GM20000 (cell line): Measurements from ENCODE around the gene F7.

Source experiments
- DNase-seq: peaks from one replicate; pipeline ENCODE4 v3.0.0; 2012; ENCODE audit warnings: low spot score
- TF ChIP-seq, protein P1 (sequence below): IDR thresholded peaks from 2 replicates; pipeline ENCODE4 v1.5.1; 2012; ENCODE audit warnings: mild to moderate bottlenecking, control low read depth; ENCODE audit errors: extremely low read depth, missing control alignments

The F7 gene

DNA sequence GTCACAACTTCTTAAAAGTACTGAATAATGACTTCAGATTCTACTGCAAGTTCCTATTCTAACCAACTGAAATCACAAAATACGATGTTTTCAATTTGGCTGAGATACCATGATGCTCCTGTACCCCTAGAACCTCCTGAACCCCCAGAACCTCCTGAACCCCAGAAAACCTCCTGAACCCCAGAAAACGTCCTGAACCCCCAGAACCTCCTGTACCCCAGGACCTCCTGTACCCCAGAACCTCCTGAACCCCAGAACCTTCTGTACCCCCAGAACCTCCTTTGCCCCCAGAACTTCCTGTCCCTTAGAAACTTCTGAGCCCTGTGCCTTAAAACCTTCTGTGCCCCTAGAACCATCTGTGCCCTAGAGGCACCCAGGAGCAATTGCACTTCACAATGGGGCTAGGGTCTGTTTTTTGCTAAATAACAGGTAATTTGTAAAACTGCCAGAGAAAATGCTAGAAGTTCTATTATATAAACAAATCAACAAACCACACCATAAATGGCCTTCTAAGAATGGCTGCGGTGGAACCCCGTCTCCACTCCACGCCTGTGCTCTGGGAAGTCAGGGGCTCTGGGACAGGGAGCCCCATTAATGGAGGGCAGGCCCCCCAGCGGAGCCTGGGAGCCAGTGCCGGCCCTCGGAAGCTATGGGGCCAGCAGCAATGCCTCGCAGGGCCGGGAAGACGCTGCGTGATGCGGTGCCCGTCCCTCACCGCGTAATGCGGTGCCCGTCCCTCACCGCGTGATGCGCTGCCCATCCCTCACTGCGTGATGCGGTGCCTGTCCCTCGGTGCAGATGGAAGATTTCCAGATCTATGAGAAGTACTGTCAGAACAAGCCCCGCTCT, 21.3 kb upstream of the F7 start:
- TF ChIP-seq, protein P1, sequence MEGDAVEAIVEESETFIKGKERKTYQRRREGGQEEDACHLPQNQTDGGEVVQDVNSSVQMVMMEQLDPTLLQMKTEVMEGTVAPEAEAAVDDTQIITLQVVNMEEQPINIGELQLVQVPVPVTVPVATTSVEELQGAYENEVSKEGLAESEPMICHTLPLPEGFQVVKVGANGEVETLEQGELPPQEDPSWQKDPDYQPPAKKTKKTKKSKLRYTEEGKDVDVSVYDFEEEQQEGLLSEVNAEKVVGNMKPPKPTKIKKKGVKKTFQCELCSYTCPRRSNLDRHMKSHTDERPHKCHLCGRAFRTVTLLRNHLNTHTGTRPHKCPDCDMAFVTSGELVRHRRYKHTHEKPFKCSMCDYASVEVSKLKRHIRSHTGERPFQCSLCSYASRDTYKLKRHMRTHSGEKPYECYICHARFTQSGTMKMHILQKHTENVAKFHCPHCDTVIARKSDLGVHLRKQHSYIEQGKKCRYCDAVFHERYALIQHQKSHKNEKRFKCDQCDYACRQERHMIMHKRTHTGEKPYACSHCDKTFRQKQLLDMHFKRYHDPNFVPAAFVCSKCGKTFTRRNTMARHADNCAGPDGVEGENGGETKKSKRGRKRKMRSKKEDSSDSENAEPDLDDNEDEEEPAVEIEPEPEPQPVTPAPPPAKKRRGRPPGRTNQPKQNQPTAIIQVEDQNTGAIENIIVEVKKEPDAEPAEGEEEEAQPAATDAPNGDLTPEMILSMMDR: no peak
- no peak for DNase-seq

DNA sequence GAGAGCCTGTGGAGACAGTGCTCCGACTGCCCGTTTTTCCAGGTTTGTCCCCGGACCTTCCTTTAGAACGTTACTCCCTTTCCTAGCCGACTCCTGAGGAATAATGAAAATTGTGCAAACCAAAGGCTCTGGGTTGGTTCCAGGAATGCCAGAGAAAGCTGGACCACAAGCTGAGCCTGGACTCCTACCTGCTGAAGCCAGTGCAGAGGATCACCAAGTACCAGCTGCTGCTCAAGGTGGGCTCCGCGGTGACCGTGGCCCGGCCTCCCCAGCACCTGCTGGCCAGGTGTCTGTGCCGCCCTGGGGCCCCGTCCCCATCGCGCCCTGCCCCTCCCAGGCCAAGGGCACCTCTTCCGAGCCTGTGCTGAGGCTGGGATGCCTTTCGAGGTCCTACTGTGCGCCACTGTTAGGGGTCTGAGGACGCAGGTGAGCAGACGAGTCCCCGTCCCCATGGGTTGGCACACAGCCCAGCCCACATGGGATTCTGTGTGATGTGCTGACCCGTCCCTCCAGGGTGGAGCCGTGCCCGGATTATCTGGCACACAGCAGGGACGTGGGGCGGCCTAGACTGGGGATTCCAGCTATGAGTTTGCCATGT, 20.5 kb upstream of the F7 start:
- no peak for DNase-seq
- TF ChIP-seq, protein P1: no peak

DNA sequence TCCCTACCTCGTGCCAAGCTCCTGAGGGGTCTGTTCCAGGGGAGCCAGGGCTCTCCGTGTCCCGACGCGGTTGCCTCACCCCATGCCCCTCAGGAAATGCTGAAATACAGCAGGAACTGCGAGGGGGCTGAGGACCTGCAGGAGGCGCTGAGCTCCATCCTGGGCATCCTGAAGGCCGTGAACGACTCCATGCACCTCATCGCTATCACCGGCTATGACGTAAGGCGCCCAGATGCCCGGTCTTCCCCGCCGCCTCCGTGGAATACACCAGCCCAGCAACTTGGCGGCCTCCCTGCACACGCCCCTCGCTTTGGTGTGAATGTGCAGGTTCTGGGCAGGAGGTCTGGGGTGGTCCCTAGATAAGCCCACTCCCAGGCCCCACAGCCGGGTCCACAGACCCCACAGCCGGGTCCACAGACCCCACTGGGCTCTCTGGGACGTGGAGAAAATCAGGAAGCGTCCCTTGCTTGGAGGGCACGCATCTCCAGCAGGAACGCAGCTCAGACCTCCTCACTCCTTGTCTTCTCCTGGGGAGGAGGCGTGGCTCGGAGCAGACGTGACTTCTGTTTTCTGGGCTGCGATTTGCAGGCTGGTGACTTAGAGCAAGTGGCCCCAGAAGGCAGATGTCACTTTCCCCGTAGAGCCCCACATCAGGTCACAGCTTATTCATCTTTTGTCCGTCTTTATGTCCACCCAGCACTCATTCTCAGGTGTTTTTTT, 19.4 kb upstream of the F7 start:
- TF ChIP-seq, protein P1: no peak
- no peak for DNase-seq

DNA sequence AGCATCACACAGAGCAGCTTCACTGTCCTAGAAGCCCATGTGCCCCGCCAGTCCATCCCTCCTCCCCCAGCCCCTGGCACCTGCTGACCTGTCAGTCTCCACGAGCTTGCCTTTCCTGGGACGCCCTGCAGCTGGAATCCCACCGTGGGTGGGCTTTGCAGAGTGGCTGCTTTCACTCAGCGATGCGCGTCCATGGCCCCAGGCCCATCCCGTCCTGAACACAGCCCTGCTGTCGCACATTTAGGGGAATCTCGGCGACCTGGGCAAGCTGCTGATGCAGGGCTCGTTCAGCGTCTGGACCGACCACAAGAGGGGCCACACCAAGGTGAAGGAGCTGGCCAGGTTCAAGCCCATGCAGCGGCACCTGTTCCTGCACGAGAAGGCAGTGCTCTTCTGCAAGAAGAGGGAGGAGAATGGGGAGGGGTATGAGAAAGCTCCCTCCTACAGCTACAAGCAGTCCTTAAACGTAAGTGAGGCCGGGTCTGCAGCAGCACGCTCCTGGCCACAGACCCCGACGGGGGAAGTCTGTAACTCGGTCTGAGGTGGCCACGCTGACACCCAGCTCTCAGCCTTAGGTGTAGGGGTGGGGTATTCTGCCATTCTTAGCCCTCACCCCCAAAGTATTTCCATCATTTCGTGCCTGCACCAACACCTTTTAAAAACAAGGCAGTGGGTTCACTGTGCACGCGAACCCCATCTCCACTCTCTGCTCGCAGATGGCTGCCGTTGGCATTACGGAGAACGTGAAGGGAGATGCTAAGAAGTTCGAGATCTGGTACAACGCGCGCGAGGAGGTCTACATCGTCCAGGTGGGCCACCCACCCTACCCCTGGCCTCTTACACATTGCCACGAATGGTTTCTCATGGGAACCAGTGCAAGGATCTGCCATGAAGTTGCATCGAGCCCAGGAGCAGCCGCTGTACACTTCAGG, 18.3 kb upstream of the F7 start:
- TF ChIP-seq, protein P1: no peak
- DNase-seq: no peak

DNA sequence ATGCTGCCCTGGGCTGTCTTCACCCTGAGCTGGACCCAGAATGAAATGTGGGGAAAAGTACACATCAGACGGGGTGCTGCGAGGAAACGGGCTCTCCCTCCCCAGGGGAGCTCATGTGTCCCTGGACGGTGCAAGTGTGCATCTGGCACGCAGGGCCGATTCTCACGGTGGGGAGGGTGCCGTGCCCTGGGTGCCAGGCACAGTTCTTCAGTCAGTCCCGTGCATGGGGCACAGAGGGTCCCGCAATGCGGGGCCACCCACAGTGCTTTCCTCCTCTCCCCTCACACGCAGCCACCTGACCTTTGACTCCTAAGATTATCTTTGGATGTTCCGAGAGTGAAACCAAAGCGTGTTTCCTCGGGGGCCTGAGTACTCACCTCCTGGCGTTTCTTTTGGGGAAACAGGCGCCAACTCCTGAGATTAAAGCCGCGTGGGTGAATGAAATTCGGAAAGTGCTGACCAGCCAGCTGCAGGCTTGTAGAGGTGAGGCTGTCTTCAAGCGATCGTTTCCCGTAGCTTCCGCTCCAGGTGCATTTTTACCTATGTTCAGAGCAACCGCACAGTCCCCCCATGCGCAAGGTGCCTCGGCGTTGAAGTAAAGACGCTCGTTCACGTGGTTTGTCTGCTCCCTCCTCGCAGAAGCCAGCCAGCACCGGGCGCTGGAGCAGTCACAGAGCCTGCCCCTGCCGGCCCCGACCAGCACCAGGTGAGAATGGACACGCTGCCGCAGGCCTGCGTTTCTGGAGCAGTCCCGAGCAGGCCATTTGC, 17.5 kb upstream of the F7 start:
- no peak for DNase-seq
- TF ChIP-seq, protein P1: no peak

DNA sequence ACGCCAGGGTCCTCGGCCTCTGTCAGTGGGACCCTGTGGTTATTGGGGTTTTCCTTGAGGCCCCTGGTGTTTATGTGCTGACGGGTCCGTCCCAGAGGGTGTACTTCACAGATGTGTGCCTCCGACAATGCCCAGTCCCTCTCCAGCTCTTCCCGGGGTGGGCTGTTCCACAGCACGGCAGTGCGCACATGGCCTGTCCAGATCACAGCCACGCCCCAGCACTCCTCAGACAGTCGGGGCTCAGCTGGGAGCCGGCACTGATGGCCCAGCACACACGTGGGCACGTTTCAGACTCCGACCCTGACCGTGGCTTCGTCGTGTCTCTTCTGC, 16.9 kb upstream of the F7 start:
- TF ChIP-seq, protein P1: no peak
- DNase-seq: no peak
